Endothelial cell of umbilical vein (primary cell): ENCODE results near the gene LYSMD2.

ENCODE experiments used
- MYC ChIP-seq: IDR thresholded peaks from one replicate; pipeline ENCODE4 v1.6.1; 2011; ENCODE audit warnings: mild to moderate bottlenecking, low read depth, low read length
- POLR2AphosphoS5 ChIP-seq: IDR thresholded peaks from 2 replicates; pipeline ENCODE4 v1.6.1; 2012; ENCODE audit warnings: low read depth, mild to moderate bottlenecking, control low read depth, low read length, moderate library complexity; ENCODE audit not compliant: insufficient read depth
- TF ChIP-seq, protein P1 (sequence below), 2 donors: IDR thresholded peaks; 1 replicate in 1 of 2; 2 replicates in 1 of 2; pipeline ENCODE4 v1.5.1; 2011; ENCODE audit warnings: low read length in 2 of 2, mild to moderate bottlenecking in 2 of 2, moderate library complexity in 2 of 2, control low read depth in 1 of 2, inconsistent platforms in 1 of 2, low read depth in 1 of 2; ENCODE audit not compliant: insufficient read depth in 1 of 2; ENCODE audit errors: extremely low read depth in 1 of 2

DNA sequence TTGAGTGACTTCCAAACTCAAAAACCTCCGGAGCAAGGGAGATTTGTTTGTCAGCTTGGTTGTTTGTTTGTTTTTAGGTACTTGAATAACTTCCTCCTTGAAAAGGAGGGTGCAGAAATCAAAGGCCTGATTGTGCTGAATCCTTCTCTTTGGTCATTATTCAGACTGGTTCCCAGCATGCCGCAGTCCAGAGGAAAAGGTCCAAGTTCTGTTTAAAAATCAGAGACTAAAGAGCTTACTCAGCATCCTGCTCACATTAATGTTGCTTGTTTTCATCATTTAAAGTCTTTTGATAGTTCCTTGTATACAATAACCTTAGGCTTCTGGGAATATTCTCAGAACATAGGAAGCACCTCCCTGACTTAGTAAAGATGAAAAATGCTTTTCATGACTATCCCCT, 57.1 kb downstream of the LYSMD2 start:
- no peak for TF ChIP-seq POLR2AphosphoS5
- TF ChIP-seq, protein P1, sequence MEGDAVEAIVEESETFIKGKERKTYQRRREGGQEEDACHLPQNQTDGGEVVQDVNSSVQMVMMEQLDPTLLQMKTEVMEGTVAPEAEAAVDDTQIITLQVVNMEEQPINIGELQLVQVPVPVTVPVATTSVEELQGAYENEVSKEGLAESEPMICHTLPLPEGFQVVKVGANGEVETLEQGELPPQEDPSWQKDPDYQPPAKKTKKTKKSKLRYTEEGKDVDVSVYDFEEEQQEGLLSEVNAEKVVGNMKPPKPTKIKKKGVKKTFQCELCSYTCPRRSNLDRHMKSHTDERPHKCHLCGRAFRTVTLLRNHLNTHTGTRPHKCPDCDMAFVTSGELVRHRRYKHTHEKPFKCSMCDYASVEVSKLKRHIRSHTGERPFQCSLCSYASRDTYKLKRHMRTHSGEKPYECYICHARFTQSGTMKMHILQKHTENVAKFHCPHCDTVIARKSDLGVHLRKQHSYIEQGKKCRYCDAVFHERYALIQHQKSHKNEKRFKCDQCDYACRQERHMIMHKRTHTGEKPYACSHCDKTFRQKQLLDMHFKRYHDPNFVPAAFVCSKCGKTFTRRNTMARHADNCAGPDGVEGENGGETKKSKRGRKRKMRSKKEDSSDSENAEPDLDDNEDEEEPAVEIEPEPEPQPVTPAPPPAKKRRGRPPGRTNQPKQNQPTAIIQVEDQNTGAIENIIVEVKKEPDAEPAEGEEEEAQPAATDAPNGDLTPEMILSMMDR (IDR thresholded peaks at IDR 0.05; ENCODE audit: extremely low read depth in 1 of 2, insufficient read depth in 1 of 2, low read depth in 1 of 2, low read length in 2 of 2) = no peak
- no peak for TF ChIP-seq MYC
